Endothelial cell of umbilical vein (primary cell): Measurements from ENCODE around the gene DDX23.

ENCODE experiments used
- EZH2 ChIP-seq: IDR thresholded peaks from 2 replicates; pipeline ENCODE4 v1.6.1; 2012; ENCODE audit warnings: borderline replicate concordance, low read depth, mild to moderate bottlenecking, moderate library complexity, low read length, inconsistent platforms; ENCODE audit not compliant: severe bottlenecking
- POLR2A ChIP-seq: IDR thresholded peaks from 2 replicates; pipeline ENCODE4 v1.6.1; 2012; ENCODE audit warnings: low read depth, mild to moderate bottlenecking, control low read depth, low read length
- POLR2AphosphoS5 ChIP-seq: IDR thresholded peaks from 2 replicates; pipeline ENCODE4 v1.6.1; 2012; ENCODE audit warnings: low read depth, mild to moderate bottlenecking, control low read depth, low read length, moderate library complexity; ENCODE audit not compliant: insufficient read depth
- TF ChIP-seq, protein P1 (sequence below), 2 donors: IDR thresholded peaks; 1 replicate in 1 of 2; 2 replicates in 1 of 2; pipeline ENCODE4 v1.5.1; 2011; ENCODE audit warnings: low read length in 2 of 2, mild to moderate bottlenecking in 2 of 2, moderate library complexity in 2 of 2, control low read depth in 1 of 2, inconsistent platforms in 1 of 2, low read depth in 1 of 2; ENCODE audit not compliant: insufficient read depth in 1 of 2; ENCODE audit errors: extremely low read depth in 1 of 2

DNA sequence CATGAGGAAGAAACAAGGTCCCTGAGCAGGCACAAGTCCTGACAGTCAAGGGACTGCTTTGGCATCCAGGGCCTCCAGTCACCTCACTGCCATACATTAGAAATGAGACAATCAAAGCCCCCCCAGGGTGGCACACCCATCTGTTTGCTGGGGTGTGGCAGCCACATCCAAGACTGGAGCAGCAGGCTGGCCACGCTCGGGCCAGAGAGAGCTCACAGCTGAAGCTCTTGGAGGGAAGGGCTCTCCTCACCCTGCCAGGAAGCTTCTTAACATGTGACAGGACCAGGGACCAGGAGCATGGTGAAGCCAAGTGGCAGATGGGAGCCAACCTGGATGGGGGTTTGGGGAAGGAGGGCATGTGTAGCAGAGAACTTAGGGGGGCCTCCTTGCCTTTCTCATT lies 23.7 kb downstream of the DDX23 start:
- TF ChIP-seq EZH2 (no peak), POLR2AphosphoS5 (no peak), POLR2A (no peak)
- TF ChIP-seq, protein P1, sequence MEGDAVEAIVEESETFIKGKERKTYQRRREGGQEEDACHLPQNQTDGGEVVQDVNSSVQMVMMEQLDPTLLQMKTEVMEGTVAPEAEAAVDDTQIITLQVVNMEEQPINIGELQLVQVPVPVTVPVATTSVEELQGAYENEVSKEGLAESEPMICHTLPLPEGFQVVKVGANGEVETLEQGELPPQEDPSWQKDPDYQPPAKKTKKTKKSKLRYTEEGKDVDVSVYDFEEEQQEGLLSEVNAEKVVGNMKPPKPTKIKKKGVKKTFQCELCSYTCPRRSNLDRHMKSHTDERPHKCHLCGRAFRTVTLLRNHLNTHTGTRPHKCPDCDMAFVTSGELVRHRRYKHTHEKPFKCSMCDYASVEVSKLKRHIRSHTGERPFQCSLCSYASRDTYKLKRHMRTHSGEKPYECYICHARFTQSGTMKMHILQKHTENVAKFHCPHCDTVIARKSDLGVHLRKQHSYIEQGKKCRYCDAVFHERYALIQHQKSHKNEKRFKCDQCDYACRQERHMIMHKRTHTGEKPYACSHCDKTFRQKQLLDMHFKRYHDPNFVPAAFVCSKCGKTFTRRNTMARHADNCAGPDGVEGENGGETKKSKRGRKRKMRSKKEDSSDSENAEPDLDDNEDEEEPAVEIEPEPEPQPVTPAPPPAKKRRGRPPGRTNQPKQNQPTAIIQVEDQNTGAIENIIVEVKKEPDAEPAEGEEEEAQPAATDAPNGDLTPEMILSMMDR (IDR thresholded peaks at IDR 0.05; ENCODE audit: extremely low read depth in 1 of 2, insufficient read depth in 1 of 2, low read depth in 1 of 2, low read length in 2 of 2) = no peak
